Activated gamma-delta T cell (primary cell): ENCODE data around the gene ODAD2.

Experiments used
- DNase-seq: peaks from one replicate; lab custom pipeline; 2025; lab: John Stamatoyannopoulos, UW

ODAD2 gene

GRCh38 chr10:27857616-27858015 is 141.3 kb downstream of the ODAD2 start:
- no peak for DNase-seq

DNA sequence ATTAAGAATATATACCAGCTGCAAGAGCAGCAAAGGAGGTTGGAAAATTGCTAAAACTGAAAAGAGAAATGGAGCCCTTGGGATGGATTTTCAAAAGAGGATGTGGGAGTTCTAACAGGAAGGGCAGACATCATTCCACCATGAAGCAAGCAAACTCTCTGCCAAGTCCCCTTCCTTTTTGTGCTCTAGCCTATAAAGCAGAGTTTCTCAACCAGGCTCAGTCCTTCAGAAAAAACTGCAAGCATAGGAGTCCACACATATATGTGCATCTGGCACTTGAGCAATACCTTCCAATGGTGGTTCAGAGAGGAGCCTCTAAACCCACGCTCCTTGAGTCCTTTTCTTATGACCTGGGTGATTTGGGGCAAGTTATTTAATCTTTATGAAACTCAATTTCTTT is 154.7 kb downstream of the ODAD2 start:
- DNase-seq = no peak

DNA sequence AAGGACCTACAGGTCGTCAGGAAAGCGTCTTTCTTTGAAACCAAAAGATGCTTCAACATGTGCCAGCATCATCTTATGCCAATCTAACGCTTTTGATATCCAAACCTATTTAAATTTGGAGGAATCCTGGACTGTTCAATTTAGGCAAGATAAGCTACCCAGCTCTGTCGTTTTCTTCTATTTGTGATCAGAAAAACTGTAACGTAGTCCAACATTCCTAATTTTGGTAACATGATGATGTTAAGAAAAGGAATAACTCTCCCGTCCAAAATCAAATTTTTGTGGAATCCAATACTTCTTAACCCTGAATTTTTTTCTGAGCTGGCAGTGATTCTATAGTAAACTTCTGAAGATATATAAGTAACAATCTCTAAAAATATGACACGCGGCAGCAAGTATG is 160.0 kb downstream of the ODAD2 start:
- DNase-seq = no peak

DNA sequence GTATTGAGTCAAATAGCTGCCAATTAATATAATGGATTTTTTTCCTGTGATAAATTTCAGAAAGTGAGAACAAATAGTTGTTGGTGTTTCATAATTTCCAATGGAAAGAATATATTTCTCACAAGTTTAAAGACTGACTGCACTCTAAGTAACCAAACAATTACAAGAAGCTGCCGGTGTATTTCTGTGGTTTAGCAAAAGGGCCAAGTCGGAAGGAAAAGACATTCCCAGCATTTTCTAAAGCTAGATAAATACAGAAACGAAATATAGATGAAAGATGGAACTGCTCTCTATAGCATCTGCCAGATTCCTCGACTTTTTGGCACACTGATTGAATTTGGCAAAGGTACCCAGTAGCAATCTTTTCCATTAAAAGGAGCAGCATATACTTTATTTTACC is 160.5 kb downstream of the ODAD2 start:
- no peak for DNase-seq

GRCh38 chr10:27834476-27834875 is 164.4 kb downstream of the ODAD2 start:
- DNase-seq = no peak

GRCh38 chr10:27833792-27834191 is 165.1 kb downstream of the ODAD2 start:
- DNase-seq = no peak

- DNase-seq = no peak
Measured at GRCh38 chr10:27832826-27833225, 166.1 kb downstream of the ODAD2 start.

- DNase-seq = no peak
Measured at GRCh38 chr10:27826369-27826768, 172.5 kb downstream of the ODAD2 start.

DNA sequence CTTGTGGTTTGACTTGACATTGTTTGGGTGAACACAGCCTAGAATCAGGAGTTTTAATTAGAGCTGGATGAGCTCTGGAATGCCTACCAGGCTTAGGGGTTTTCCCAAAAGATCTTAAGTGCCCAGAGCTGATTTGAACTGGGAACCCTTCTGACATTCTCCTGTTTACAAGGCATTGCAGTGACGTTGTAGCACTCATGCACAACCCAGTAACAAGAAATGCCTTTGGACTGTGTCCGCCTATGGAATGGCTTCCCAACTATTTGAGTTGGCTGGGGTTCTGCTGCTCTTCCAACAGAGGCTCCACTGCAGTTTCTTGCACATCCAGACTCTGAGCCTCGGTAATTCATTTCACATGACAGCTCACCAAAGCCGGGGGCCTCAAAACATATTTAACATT is 176.6 kb downstream of the ODAD2 start:
- no peak for DNase-seq

- DNase-seq = no peak
Measured at GRCh38 chr10:27820637-27821036, 178.2 kb downstream of the ODAD2 start.

DNA sequence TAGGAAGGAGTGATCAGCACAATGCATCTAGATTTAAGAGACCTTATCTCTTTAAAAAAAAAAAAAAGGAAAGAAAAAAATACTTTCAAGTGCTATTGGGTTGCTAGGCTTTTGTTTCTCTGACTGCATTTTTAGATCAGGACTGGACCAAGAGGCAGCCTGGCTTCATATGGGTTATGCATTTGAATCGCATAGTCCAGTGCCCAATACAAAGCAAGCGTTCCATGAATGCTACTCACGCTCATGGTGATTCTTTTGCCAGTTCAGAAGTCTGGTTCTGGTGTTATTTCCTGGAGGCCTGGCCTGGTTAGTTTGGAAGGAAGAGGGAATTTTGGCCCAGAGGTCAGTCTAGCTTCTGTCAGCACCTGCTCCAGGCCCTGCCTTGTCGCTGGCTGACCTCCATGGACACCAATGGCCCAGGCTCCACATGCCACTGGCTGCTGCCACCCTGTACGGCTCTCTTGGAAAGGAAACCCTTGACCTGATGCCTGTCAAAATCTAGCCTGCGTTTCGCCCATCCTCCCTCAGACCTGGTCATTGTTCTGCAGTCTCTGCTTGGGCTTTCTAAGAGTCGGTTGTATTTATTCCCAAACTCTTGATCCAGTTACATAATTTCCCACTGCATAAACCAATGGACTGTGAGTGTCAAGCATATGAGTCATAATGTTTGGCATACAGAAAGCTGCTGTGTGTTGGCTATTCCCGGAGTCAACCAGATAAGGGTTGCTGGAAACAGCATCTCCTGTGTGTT is 178.9 kb downstream of the ODAD2 start:
- no peak for DNase-seq

GRCh38 chr10:27816320-27816719 is 182.6 kb downstream of the ODAD2 start:
- no peak for DNase-seq

DNA sequence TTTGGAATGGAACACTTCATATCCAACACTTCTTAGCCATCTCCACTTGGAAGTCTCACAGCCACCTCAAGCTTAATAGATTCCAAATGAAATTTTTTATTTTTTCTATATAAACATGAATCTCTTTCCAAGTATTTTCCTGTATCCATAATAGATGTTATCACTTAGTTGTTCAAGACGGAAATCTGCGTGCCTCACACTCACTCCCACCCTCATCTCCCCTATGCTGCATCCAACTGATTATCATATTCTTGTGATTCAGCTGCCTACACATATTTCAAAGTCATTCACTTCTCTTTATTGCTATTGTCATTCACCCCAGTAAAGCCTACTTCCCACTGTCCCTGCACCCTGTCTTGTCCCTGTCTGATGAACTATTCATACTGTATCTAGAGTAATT is 183.0 kb downstream of the ODAD2 start:
- no peak for DNase-seq

- DNase-seq = no peak
Measured at GRCh38 chr10:27815261-27815660, 183.6 kb downstream of the ODAD2 start.

GRCh38 chr10:27805180-27805579 is 193.7 kb downstream of the ODAD2 start:
- DNase-seq = no peak

- no peak for DNase-seq
Measured at GRCh38 chr10:27804136-27804535, 194.7 kb downstream of the ODAD2 start.

- DNase-seq = no peak
Measured at GRCh38 chr10:27801171-27801785, 197.6 kb downstream of the ODAD2 start.

DNA sequence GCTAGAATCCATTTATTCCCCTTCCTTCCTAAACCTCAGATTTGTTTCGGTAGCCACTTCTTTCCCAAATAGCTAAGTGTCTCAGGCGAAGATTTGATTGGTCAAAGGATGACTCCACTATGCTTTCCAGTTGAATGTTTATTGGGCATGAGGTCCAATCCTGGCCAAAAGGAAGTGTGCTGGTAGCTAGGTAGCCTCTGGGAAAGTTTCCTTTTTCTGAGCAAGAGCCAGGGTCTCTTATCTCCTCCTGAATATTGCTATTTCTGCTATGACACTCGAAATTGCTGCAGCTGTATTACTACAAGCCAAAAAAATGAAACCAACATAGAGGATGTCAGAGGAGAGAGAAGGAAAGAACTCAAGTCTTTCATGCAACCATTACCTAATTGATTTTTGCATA is 199.8 kb downstream of the ODAD2 start:
- DNase-seq = no peak

- no peak for DNase-seq
Measured at GRCh38 chr10:27794157-27794556, 204.7 kb downstream of the ODAD2 start.

GRCh38 chr10:27792216-27792615 is 206.7 kb downstream of the ODAD2 start:
- DNase-seq = no peak

GRCh38 chr10:27784272-27784671 is 214.6 kb downstream of the ODAD2 start:
- DNase-seq = no peak

GRCh38 chr10:27783660-27784059 is 215.2 kb downstream of the ODAD2 start:
- no peak for DNase-seq

DNA sequence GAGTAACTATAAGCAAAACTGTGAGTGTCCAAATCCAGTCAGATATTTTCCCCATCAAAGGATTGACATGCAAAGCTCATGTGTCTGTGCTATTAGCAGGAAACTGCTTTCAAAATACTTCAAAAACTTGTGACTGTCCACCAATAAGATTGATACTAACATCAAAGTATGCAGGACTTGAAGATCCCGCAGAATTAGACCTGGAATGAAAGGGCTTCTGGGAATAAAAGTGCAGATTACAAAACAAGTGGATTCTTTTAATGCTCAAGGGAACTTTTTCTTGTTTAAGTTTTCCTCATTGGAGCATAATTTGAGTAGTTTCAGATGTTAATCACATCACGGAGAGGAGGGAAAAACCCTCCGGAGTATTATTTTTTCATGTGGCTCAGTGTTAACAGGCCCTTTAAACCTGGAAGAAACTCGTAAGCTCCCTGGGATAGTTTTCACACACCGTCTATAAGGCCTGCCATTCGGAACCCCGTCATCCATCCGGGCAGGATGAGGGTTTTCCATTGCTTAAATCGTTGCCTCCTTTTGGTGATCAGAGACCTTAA is 219.3 kb downstream of the ODAD2 start:
- no peak for DNase-seq

DNA sequence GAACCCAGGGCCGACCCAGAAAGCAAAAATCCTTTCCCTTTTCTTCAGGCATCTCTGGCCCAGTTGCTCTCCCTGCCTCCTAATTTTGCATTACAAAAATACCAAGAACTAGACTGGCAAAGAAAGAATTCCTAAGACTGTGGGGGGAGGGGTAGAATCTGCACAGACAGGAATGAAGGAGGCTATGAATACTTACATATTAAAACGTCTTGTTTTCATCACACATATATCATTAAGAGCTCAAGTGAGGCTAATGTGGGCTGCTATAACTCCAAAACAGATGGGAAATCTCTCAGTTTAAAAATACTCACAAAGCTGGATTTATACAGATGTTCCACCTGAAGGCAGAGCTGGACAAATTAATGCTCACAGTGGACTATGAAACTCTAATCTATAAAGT is 224.0 kb downstream of the ODAD2 start:
- DNase-seq = no peak
